CD4-positive, alpha-beta T cell (primary cell): Measurements from ENCODE around the gene CWC22. TPM values are rescaled to one million over a fixed set of nuclear protein-coding genes. Genes with fewer than 3 reads are reported as not detected.

Experiments used
- ATAC-seq: fragments of 200-7000 bp; cut with Tn5 transposase; one replicate; pipeline ENCODE4 v1.10.0; 2022; ENCODE audit warnings: mild to moderate bottlenecking; ENCODE audit not compliant: poor library complexity
- CTCF ChIA-PET: fragments of 350-600 bp; sonication (Branson Sonifier 250); formaldehyde crosslinking; loops from one replicate; lab custom pipeline; 2021; ENCODE audit warnings: antibody characterized with exemption, inconsistent platforms; lab: Charles Lee
- POLR2A ChIA-PET: fragments of 350-600 bp; sonication (Branson Sonifier 250); formaldehyde crosslinking; loops from one replicate; lab custom pipeline; 2021; ENCODE audit warnings: antibody characterized with exemption, inconsistent platforms; lab: Charles Lee
- DNase-seq, 14 experiments: peaks; one replicate each; pipeline ENCODE4 v3.0.0-alpha.2; 2013 to 2020; ENCODE audit warnings: mixed read lengths in 2 of 14
- H3K27ac ChIP-seq, 2 donors: one replicate each; pipeline versions ENCODE4 v1.5.1 to v1.7.0; 2013; ENCODE audit warnings: low read length in 2 of 2, low read depth in 1 of 2, mild to moderate bottlenecking in 1 of 2
- H3K27me3 ChIP-seq, 2 experiments: 1 replicate in 1 of 2; 2 replicates in 1 of 2; pipeline versions ENCODE4 v1.6.1 to v1.7.0; 2013; ENCODE audit warnings: low read length in 2 of 2, control low read depth in 1 of 2, mild to moderate bottlenecking in 1 of 2, moderate library complexity in 1 of 2; ENCODE audit not compliant: insufficient read depth in 2 of 2, control insufficient read depth in 1 of 2
- H3K36me3 ChIP-seq: one replicate; pipeline ENCODE4 v1.6.1; 2013; ENCODE audit warnings: low read length, control low read depth; ENCODE audit not compliant: insufficient read depth
- H3K4me1 ChIP-seq: one replicate; pipeline ENCODE4 v1.6.1; 2013; ENCODE audit warnings: low read length, control low read depth; ENCODE audit not compliant: insufficient read depth
- H3K4me3 ChIP-seq: one replicate; pipeline ENCODE4 v1.5.1; 2013; ENCODE audit warnings: mild to moderate bottlenecking, low read length, moderate library complexity
- H3K9me3 ChIP-seq, 2 experiments: 1 replicate in 1 of 2; 2 replicates in 1 of 2; pipeline versions ENCODE4 v1.6.1 to v1.7.0; 2013; ENCODE audit warnings: low read length in 2 of 2, mild to moderate bottlenecking in 2 of 2, control low read depth in 1 of 2, moderate library complexity in 1 of 2; ENCODE audit not compliant: control insufficient read depth in 1 of 2, insufficient read depth in 1 of 2
- H3K27ac Mint-ChIP-seq: one replicate; pipeline ENCODE4 v1.8.0; 2020; ENCODE audit warnings: mixed read lengths
- H3K27me3 Mint-ChIP-seq: one replicate; pipeline ENCODE4 v1.8.0; 2021; ENCODE audit warnings: mixed read lengths
- H3K36me3 Mint-ChIP-seq: one replicate; pipeline ENCODE4 v1.8.0; 2021; ENCODE audit warnings: low read depth, mixed read lengths
- H3K4me1 Mint-ChIP-seq: one replicate; pipeline ENCODE4 v1.8.0; 2021; ENCODE audit warnings: low read depth, mixed read lengths
- H3K4me3 Mint-ChIP-seq: one replicate; pipeline ENCODE4 v1.8.0; 2020; ENCODE audit warnings: mild to moderate bottlenecking, mixed read lengths
- H3K9me3 Mint-ChIP-seq: one replicate; pipeline ENCODE4 v1.8.0; 2020; ENCODE audit warnings: mixed read lengths
- intact Hi-C, 2 experiments: fragments of 100-400 bp; cut with DNase I in 1 of 2; cut with micrococcal nuclease in 1 of 2; formaldehyde crosslinking; loops; one replicate each; pipeline versions ENCODE4 v1.15.1 to v1.9.0; 2023 to 2025; cut with DNase I, micrococcal nuclease
- total RNA-seq, 174 experiments: library from RNA in 2 of 174; stranded (reverse) in 2 of 174; gene quantifications; one replicate each; pipeline ENCODE4 v1.2.3 and lab custom pipeline; 2021 to 2026
- TF ChIP-seq, protein P1 (sequence below): fragments of 200-600 bp; IDR thresholded peaks from one replicate; pipeline ENCODE4 v1.8.0; 2022; ENCODE audit warnings: antibody characterized with exemption, mild to moderate bottlenecking

Gene CWC22
- total RNA-seq, 2 experiments from 2014 or later, result 11.8 to 12.0 TPM

DNA sequence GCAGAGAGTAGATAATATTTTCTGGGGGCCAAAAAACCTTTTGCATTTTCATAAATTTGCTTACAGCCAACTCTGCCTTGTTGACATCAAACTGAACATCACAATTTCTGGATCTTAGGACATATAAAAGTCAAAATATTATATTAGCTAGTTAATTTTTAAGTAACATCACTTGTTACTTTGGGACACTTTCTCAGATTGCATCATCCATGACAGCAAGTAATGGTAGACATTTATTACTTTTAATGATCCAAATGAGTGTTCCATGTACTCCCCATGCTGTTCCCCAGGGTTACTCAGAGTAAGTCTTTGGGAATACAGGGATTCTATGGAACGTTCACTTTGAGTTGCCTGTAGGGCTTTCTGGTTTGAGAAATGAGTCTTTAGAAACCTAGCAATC lies 39.1 kb upstream of the CWC22 start:
- CTCF ChIA-PET, result no interaction called here
- H3K4me1 Mint-ChIP-seq, result no peaks in the 10 kb centered on the region
- no peak for DNase-seq
- TF ChIP-seq, protein P1, sequence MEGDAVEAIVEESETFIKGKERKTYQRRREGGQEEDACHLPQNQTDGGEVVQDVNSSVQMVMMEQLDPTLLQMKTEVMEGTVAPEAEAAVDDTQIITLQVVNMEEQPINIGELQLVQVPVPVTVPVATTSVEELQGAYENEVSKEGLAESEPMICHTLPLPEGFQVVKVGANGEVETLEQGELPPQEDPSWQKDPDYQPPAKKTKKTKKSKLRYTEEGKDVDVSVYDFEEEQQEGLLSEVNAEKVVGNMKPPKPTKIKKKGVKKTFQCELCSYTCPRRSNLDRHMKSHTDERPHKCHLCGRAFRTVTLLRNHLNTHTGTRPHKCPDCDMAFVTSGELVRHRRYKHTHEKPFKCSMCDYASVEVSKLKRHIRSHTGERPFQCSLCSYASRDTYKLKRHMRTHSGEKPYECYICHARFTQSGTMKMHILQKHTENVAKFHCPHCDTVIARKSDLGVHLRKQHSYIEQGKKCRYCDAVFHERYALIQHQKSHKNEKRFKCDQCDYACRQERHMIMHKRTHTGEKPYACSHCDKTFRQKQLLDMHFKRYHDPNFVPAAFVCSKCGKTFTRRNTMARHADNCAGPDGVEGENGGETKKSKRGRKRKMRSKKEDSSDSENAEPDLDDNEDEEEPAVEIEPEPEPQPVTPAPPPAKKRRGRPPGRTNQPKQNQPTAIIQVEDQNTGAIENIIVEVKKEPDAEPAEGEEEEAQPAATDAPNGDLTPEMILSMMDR, result no peak
- peaks cover 0 to 10% of the 10 kb centered on the region in 2 experiments for H3K27me3 ChIP-seq
- intact Hi-C loops, result no loop called here
- no peak overlapping the region for H3K4me3 ChIP-seq
- no peak overlapping the region for H3K27ac ChIP-seq
- no peaks in the 10 kb centered on the region for H3K9me3 Mint-ChIP-seq
- POLR2A ChIA-PET, result no interaction called here
- no peaks in the 10 kb centered on the region for H3K4me1 ChIP-seq
- peaks cover 0 to 2% of the 10 kb centered on the region in 2 experiments for H3K9me3 ChIP-seq
- H3K27ac Mint-ChIP-seq, result no peak overlapping the region
- ATAC-seq, result no peak
- no peaks in the 10 kb centered on the region for H3K36me3 ChIP-seq
- H3K4me3 Mint-ChIP-seq, result no peak overlapping the region
- peaks cover 67% of the 10 kb centered on the region for H3K27me3 Mint-ChIP-seq
- no peaks in the 10 kb centered on the region for H3K36me3 Mint-ChIP-seq

DNA sequence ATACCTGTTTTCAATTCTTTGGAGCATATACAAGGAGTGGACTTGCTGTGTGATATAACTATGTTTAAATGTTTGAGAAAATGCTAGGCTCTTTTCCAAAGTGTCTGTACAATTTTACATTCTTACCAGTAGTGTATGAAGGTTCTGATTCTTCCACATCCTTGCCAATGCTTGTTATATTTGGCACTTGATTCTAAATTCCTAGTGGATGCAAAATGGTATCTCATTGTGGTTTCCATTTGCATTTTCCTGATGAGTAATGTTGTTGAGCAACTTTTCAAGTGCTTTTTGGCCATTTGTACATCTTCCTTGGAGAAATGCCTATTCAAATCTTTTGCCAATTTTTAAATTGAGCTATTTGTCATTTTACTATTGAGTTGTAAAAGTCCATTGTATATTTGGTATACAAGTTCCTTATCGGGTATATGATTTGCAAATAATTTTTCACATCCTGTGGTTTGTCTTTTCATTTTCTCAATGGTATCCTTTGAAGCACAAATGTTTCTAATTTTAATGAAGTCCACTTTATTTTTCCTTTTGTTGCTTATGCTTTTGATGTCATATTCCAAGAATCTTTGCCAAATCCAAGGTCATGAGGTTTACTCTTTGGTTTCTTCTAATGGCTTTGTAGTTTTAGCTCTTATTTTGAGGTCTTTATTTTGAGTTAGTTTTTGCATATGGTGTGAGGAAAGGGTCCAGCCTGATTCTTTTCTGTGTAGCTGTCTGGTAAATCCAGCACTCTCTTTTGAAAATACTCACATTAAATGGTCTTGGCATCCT lies 33.2 kb upstream of the CWC22 start:
- Mint-ChIP-seq H3K4me3 (no peak overlapping the region), H3K27me3 (peaks cover 55% of the 10 kb centered on the region), H3K36me3 (no peaks in the 10 kb centered on the region), H3K9me3 (no peaks in the 10 kb centered on the region), H3K4me1 (no peaks in the 10 kb centered on the region), H3K27ac (no peak overlapping the region)
- ChIA-PET POLR2A (no interaction called here), CTCF (interaction anchor here (1.3 kb wide), 1 partner anchor 8 kb away, joined by 4 read pairs; no protein-coding TSS in a partner anchor)
- TF ChIP-seq, protein P1, result no peak
- intact Hi-C loops, result no loop called here
- Histone ChIP-seq H3K4me1 (no peaks in the 10 kb centered on the region), H3K36me3 (no peaks in the 10 kb centered on the region), H3K27me3 (peaks cover 0 to 6% of the 10 kb centered on the region in 2 experiments), H3K4me3 (no peak overlapping the region), H3K9me3 (peaks cover 0 to 2% of the 10 kb centered on the region in 2 experiments), H3K27ac (no peak overlapping the region)
- no peak for ATAC-seq
- no peak for DNase-seq

DNA sequence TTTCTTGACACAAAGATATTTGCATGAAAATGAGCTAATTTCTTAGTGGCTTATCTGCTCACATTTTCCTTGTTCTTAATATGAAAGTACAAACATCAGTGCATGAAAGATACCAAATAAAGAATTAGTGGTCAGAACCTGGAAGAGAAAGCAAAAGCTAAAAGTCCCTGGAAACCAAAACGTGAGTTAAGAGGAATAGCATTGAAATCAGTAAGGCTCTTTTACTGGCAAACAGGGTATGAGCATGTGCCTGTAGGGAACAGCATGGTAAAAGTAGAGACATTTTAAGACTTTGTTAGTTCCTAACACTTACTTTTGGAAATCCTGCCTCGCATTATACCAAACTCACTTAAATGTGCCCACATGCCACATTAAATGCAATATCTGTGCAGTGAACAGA lies 31.9 kb upstream of the CWC22 start:
- peaks cover 0 to 6% of the 10 kb centered on the region in 2 experiments for H3K27me3 ChIP-seq
- Mint-ChIP-seq H3K9me3 (no peaks in the 10 kb centered on the region), H3K27me3 (peaks cover 54% of the 10 kb centered on the region), H3K4me3 (no peak overlapping the region), H3K27ac (no peak overlapping the region), H3K36me3 (no peaks in the 10 kb centered on the region), H3K4me1 (no peaks in the 10 kb centered on the region)
- no peaks in the 10 kb centered on the region for H3K36me3 ChIP-seq
- no peaks in the 10 kb centered on the region for H3K9me3 ChIP-seq
- intact Hi-C loops, result no loop called here
- DNase-seq, result no peak
- TF ChIP-seq, protein P1, result no peak
- CTCF ChIA-PET, result interaction anchor here (1.3 kb wide), 1 partner anchor 10 kb away, joined by 4 read pairs; no protein-coding TSS in a partner anchor
- H3K27ac ChIP-seq, result no peak overlapping the region
- no peak for ATAC-seq
- no peaks in the 10 kb centered on the region for H3K4me1 ChIP-seq
- no peak overlapping the region for H3K4me3 ChIP-seq
- POLR2A ChIA-PET, result no interaction called here
